GM12864 (cell line): ENCODE measurements around the gene NSA2.

Source experiments
- DNase-seq: peaks from one replicate; pipeline ENCODE4 v3.0.0-alpha.2; 2011; ENCODE audit warnings: low read depth
- H3K4me3 ChIP-seq: 2 replicates; pipeline ENCODE4 v1.5.1; 2011; ENCODE audit warnings: mild to moderate bottlenecking, low read depth, low read length, control low read depth
- CTCF ChIP-seq: IDR thresholded peaks from 2 replicates; pipeline ENCODE4 v1.5.1; 2011; ENCODE audit warnings: low read depth, mild to moderate bottlenecking, moderate library complexity, low read length, control low read depth, inconsistent platforms; ENCODE audit errors: missing control alignments

NSA2 gene

GRCh38 chr5:74801941-74802340 is 34.9 kb downstream of the NSA2 start:
- no peak overlapping the region for H3K4me3 ChIP-seq
- TF ChIP-seq CTCF, result no peak
- no peak for DNase-seq

DNA sequence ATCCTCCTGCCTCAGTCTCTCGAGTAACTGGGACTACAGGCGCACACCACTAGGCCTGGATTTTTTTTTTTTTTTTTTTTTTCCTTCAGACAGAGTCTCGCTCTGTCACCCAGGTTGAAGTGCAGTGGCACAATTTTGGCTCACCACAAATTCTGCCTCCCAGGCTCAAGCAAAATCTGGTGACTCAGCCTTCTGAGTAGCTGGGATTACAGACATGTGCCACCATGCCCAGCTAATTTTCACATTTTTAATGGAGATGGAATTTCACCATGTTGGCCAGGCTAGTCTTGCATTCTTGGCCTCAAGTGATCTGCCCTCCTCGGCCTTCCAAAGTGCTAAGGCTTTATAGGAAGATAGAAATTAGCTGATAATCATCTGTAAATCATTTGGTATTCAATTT is 43.9 kb downstream of the NSA2 start:
- H3K4me3 ChIP-seq, result no peak overlapping the region
- DNase-seq, result no peak
- no peak for TF ChIP-seq CTCF

GRCh38 chr5:74816875-74817274 is 49.8 kb downstream of the NSA2 start:
- H3K4me3 ChIP-seq, result no peak overlapping the region
- no peak for TF ChIP-seq CTCF
- DNase-seq, result no peak

DNA sequence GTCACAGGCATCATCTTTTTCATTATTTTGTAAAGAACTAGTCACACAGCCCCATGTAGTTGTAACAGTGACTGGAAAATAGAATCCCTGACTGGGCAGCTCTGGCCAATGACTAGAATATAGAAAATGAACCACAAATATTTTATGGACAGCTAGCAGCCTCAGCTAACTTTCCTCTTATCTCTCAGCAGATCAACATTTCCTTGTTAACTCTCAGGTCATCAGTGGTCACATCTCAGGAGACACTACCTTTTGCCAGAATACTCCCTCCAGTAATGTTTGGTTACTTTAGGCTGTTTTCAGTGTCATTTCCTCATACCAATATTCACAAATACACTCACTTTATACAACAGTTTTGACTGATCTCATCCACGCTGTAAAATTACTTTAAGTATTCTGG is 55.2 kb downstream of the NSA2 start:
- no peak for DNase-seq
- H3K4me3 ChIP-seq, result no peak overlapping the region

DNA sequence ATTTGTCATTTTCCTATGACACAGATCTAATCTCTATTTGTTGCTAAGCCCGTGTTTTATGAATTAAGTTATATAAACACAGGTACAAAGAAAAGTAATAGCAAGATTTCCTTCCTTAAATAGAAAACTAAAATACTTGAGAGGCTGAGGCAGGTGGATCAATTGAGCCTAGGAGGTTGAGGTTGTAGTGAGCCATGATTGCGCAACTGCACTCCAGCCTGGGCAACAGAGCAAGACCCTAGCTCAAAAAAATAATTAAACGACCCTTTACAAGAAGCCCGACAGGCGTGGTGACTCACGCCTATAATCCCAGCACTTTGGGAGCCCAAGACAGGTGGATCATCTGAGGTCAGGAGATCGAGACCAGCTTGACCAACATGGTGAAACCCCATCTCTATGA is 62.4 kb downstream of the NSA2 start:
- DNase-seq, result no peak
- no peak overlapping the region for H3K4me3 ChIP-seq
- TF ChIP-seq CTCF, result no peak

More for the DNA sequence above, 55.2 kb downstream of the NSA2 start:
- TF ChIP-seq CTCF, result no peak
